HEK293 (cell line): Measurements from ENCODE around the gene OPCML.

ENCODE experiments used
- CTCF ChIA-PET: fragments of 350-600 bp; formaldehyde crosslinking; extraction: SDS; loops from one replicate; lab custom pipeline; 2021; ENCODE audit warnings: antibody characterized with exemption; lab: Yijun Ruan, JAX
- POLR2A ChIA-PET: fragments of 300-600 bp; formaldehyde crosslinking; extraction: SDS; loops from one replicate; lab custom pipeline; 2020; ENCODE audit warnings: antibody characterized with exemption, inconsistent platforms; lab: Yijun Ruan, JAX
- H3K27ac ChIP-seq: fragments of 200-500 bp; sonication (Bioruptor generic); 2 replicates; pipeline ENCODE4 v1.5.1; 2014; ENCODE audit warnings: low read depth, low read length, control low read depth, inconsistent platforms; ENCODE audit errors: extremely low read depth
- H3K36me3 ChIP-seq, 2 experiments: fragments of 200-500 bp in 1 of 2; sonication (Bioruptor generic) in 1 of 2; 1 replicate in 1 of 2; 2 replicates in 1 of 2; pipeline ENCODE4 v1.5.1; 2014 to 2017; ENCODE audit warnings: inconsistent platforms in 2 of 2, low read length in 2 of 2; ENCODE audit not compliant: control insufficient read depth in 2 of 2, insufficient read depth in 1 of 2
- H3K4me1 ChIP-seq: fragments of 200-500 bp; sonication (Bioruptor generic); 2 replicates; pipeline ENCODE4 v1.5.1; 2014; ENCODE audit warnings: mild to moderate bottlenecking, low read length, inconsistent platforms; ENCODE audit not compliant: control insufficient read depth, insufficient read depth
- H3K4me3 ChIP-seq: 2 replicates; pipeline ENCODE4 v1.5.1; 2011; ENCODE audit warnings: low read depth, mild to moderate bottlenecking, control low read depth, low read length, moderate library complexity
- H3K9me3 ChIP-seq: fragments of 200-500 bp; sonication (Bioruptor generic); 2 replicates; pipeline ENCODE4 v1.5.1; 2014; ENCODE audit warnings: low read depth, low read length, inconsistent platforms; ENCODE audit not compliant: control insufficient read depth, insufficient read depth
- ATF2 ChIP-seq: fragments of 450-650 bp; formaldehyde crosslinking; IDR thresholded peaks from 2 replicates; pipeline ENCODE4 v1.5.1; 2016; ENCODE audit warnings: missing biosample characterization, missing genetic modification characterization, low read depth
- BCL11A ChIP-seq: fragments of 450-650 bp; formaldehyde crosslinking; IDR thresholded peaks from 2 replicates; pipeline ENCODE4 v1.5.1; 2016; ENCODE audit warnings: low read depth, missing biosample characterization, missing genetic modification characterization
- KLF1 ChIP-seq: fragments of 450-650 bp; formaldehyde crosslinking; IDR thresholded peaks from 2 replicates; pipeline ENCODE4 v1.5.1; 2016; ENCODE audit warnings: missing biosample characterization, missing genetic modification characterization
- KLF8 ChIP-seq: fragments of 450-650 bp; formaldehyde crosslinking; IDR thresholded peaks from 2 replicates; pipeline ENCODE4 v1.5.1; 2016; ENCODE audit warnings: missing biosample characterization, missing genetic modification characterization
- OSR2 ChIP-seq: fragments of 450-650 bp; formaldehyde crosslinking; IDR thresholded peaks from 2 replicates; pipeline ENCODE4 v1.5.1; 2016; ENCODE audit warnings: missing biosample characterization, missing genetic modification characterization
- OVOL3 ChIP-seq: fragments of 450-650 bp; formaldehyde crosslinking; IDR thresholded peaks from 2 replicates; pipeline ENCODE4 v1.5.1; 2016; ENCODE audit warnings: missing biosample characterization, missing genetic modification characterization
- SETDB1 ChIP-seq: IDR thresholded peaks from one replicate; pipeline ENCODE4 v1.6.1; 2017; ENCODE audit warnings: mild to moderate bottlenecking, low read length, moderate library complexity, mixed read lengths; ENCODE audit not compliant: insufficient read length
- SP2 ChIP-seq: fragments of 450-650 bp; formaldehyde crosslinking; IDR thresholded peaks from 2 replicates; pipeline ENCODE4 v1.5.1; 2016; ENCODE audit warnings: missing biosample characterization, missing genetic modification characterization
- ZBTB44 ChIP-seq: fragments of 450-650 bp; IDR thresholded peaks from 2 replicates; pipeline ENCODE4 v1.5.1; 2018; ENCODE audit warnings: missing biosample characterization, mild to moderate bottlenecking, missing genetic modification characterization
- ZBTB7A ChIP-seq: fragments of 450-650 bp; formaldehyde crosslinking; IDR thresholded peaks from 2 replicates; pipeline ENCODE4 v1.5.1; 2016; ENCODE audit warnings: low read depth, missing biosample characterization, missing genetic modification characterization
- ZNF140 ChIP-seq: fragments of 450-650 bp; formaldehyde crosslinking; IDR thresholded peaks from 2 replicates; pipeline ENCODE4 v1.5.1; 2016; ENCODE audit warnings: missing biosample characterization, missing genetic modification characterization
- ZNF169 ChIP-seq: fragments of 450-650 bp; formaldehyde crosslinking; IDR thresholded peaks from 2 replicates; pipeline ENCODE4 v1.5.1; 2016; ENCODE audit warnings: missing biosample characterization, missing genetic modification characterization
- ZNF23 ChIP-seq: fragments of 450-650 bp; formaldehyde crosslinking; IDR thresholded peaks from 2 replicates; pipeline ENCODE4 v1.5.1; 2016; ENCODE audit warnings: missing biosample characterization, missing genetic modification characterization, borderline replicate concordance
- ZNF302 ChIP-seq: fragments of 450-650 bp; formaldehyde crosslinking; IDR thresholded peaks from 2 replicates; pipeline ENCODE4 v1.5.1; 2016; ENCODE audit warnings: missing biosample characterization, missing genetic modification characterization, low read depth
- ZNF335 ChIP-seq: fragments of 450-650 bp; formaldehyde crosslinking; conservative IDR thresholded peaks from 2 replicates; pipeline ENCODE4 v1.5.1; 2016; ENCODE audit warnings: missing biosample characterization, missing genetic modification characterization
- TF ChIP-seq, protein P1 (sequence below): fragments of 450-650 bp; formaldehyde crosslinking; IDR thresholded peaks from 2 replicates; pipeline ENCODE4 v1.5.1; 2016; ENCODE audit warnings: missing biosample characterization, missing genetic modification characterization
- TF ChIP-seq, protein P2 (sequence below): fragments of 450-650 bp; formaldehyde crosslinking; IDR thresholded peaks from 2 replicates; pipeline ENCODE4 v1.5.1; 2016; ENCODE audit warnings: missing biosample characterization, missing genetic modification characterization, borderline replicate concordance

OPCML gene

DNA sequence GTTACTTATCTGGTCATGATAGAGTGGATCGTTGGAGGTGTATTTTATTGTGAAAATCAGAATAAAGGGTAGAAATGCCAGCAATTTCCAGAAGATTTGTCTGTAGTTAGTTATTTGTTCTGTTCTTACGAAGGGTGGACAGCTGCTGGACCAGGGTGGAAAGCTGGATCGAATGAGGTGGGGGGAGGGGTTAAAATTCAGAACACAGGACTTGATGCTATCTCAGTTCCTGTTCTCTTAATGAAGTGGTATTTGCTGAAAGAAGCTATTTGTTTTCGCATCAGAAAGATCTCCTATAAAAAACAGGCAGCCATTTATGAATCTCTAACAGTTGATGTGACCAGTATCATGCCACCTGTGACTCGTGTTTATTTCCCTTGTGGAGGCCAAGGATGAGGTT lies 556.2 kb downstream of the OPCML start:
- no peaks in the 10 kb centered on the region for H3K9me3 ChIP-seq
- H3K4me3 ChIP-seq: no peak overlapping the region
- TF ChIP-seq OVOL3 (tag by site-specific recombination) (no peak), ZNF169 (tag by site-specific recombination) (no peak), ZNF335 (tag by site-specific recombination) (no peak), ZNF302 (tag by site-specific recombination) (no peak), KLF1 (tag by site-specific recombination) (no peak), ZBTB7A (tag by site-specific recombination) (no peak), BCL11A (tag by site-specific recombination) (no peak), SP2 (tag by site-specific recombination) (no peak), ZNF23 (no peak), OSR2 (tag by site-specific recombination) (no peak), ZNF140 (tag by site-specific recombination) (no peak), ATF2 (no peak), SETDB1 (no peak), KLF8 (tag by site-specific recombination) (no peak), ZBTB44 (tag by site-specific recombination) (no peak)
- TF ChIP-seq, protein P1, sequence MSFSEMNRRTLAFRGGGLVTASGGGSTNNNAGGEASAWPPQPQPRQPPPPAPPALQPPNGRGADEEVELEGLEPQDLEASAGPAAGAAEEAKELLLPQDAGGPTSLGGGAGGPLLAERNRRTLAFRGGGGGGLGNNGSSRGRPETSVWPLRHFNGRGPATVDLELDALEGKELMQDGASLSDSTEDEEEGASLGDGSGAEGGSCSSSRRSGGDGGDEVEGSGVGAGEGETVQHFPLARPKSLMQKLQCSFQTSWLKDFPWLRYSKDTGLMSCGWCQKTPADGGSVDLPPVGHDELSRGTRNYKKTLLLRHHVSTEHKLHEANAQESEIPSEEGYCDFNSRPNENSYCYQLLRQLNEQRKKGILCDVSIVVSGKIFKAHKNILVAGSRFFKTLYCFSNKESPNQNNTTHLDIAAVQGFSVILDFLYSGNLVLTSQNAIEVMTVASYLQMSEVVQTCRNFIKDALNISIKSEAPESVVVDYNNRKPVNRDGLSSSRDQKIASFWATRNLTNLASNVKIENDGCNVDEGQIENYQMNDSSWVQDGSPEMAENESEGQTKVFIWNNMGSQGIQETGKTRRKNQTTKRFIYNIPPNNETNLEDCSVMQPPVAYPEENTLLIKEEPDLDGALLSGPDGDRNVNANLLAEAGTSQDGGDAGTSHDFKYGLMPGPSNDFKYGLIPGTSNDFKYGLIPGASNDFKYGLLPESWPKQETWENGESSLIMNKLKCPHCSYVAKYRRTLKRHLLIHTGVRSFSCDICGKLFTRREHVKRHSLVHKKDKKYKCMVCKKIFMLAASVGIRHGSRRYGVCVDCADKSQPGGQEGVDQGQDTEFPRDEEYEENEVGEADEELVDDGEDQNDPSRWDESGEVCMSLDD: no peak
- TF ChIP-seq, protein P2, sequence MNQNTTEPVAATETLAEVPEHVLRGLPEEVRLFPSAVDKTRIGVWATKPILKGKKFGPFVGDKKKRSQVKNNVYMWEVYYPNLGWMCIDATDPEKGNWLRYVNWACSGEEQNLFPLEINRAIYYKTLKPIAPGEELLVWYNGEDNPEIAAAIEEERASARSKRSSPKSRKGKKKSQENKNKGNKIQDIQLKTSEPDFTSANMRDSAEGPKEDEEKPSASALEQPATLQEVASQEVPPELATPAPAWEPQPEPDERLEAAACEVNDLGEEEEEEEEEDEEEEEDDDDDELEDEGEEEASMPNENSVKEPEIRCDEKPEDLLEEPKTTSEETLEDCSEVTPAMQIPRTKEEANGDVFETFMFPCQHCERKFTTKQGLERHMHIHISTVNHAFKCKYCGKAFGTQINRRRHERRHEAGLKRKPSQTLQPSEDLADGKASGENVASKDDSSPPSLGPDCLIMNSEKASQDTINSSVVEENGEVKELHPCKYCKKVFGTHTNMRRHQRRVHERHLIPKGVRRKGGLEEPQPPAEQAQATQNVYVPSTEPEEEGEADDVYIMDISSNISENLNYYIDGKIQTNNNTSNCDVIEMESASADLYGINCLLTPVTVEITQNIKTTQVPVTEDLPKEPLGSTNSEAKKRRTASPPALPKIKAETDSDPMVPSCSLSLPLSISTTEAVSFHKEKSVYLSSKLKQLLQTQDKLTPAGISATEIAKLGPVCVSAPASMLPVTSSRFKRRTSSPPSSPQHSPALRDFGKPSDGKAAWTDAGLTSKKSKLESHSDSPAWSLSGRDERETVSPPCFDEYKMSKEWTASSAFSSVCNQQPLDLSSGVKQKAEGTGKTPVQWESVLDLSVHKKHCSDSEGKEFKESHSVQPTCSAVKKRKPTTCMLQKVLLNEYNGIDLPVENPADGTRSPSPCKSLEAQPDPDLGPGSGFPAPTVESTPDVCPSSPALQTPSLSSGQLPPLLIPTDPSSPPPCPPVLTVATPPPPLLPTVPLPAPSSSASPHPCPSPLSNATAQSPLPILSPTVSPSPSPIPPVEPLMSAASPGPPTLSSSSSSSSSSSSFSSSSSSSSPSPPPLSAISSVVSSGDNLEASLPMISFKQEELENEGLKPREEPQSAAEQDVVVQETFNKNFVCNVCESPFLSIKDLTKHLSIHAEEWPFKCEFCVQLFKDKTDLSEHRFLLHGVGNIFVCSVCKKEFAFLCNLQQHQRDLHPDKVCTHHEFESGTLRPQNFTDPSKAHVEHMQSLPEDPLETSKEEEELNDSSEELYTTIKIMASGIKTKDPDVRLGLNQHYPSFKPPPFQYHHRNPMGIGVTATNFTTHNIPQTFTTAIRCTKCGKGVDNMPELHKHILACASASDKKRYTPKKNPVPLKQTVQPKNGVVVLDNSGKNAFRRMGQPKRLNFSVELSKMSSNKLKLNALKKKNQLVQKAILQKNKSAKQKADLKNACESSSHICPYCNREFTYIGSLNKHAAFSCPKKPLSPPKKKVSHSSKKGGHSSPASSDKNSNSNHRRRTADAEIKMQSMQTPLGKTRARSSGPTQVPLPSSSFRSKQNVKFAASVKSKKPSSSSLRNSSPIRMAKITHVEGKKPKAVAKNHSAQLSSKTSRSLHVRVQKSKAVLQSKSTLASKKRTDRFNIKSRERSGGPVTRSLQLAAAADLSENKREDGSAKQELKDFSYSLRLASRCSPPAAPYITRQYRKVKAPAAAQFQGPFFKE (tag by site-specific recombination): no peak
- ChIA-PET CTCF (interaction anchor here (0.6 kb wide), 2 partner anchors 101 to 874 kb away, joined by 3 to 5 read pairs; no protein-coding TSS in a partner anchor), POLR2A (no interaction called here)
- no peaks in the 10 kb centered on the region for H3K4me1 ChIP-seq
- H3K27ac ChIP-seq: no peak overlapping the region
- H3K36me3 ChIP-seq: no peaks in the 10 kb centered on the region
